NOMO-1 (cell line): ENCODE measurements around the gene MAP4K3.

ENCODE experiments used
- DNase-seq, 2 experiments: peaks; one replicate each; lab custom pipeline; 2025; ENCODE audit not compliant: unreplicated experiment in 2 of 2; lab: John Stamatoyannopoulos, UW

Gene MAP4K3

DNA sequence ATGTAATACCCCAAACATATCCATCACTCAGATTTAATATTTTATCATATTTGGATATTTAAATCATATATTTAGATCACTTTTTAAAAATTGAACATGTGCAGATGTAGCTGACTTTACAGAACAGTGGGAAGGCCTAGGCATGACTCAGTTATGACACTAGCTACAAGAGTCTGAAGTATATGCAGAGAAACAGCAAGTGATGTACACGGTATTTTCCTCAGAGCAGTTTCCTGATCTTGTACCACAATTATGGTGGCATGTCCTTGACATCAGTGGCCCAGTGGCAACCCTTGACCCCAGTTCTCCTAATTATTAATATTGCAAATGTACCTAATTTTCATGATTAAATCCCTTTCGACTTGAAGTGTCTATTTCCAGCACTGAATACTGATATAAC, 221.5 kb downstream of the MAP4K3 start:
- DNase-seq: no peak

- DNase-seq: no peak
Measured at GRCh38 chr2:39213015-39213414, 224.1 kb downstream of the MAP4K3 start.

GRCh38 chr2:39210846-39211245, 226.2 kb downstream of the MAP4K3 start:
- DNase-seq: no peak

- DNase-seq: no peak
Measured at GRCh38 chr2:39203382-39203781, 233.7 kb downstream of the MAP4K3 start.

- no peak for DNase-seq
Measured at GRCh38 chr2:39202639-39203369, 234.3 kb downstream of the MAP4K3 start.
